Activated T-cell treated with anti-CD3 and anti-CD28 coated beads, Interleukin-2, amount 50 U/mL, for 72 hours (primary cell): ENCODE measurements around the gene TCF7L1. TPM values are rescaled to one million over a fixed set of nuclear protein-coding genes. Genes with fewer than 3 reads are reported as not detected.

Experiments used
- ATAC-seq, 2 donors: fragments of 150-1000 bp; cut with Tn5 transposase; replicated peaks in 1 of 2; 2 replicates each; pipeline ENCODE4 v1.10.0; 2021; ENCODE audit warnings: moderate library complexity in 2 of 2, mild to moderate bottlenecking in 1 of 2
- DNase-seq, 2 donors: peaks; one replicate each; pipeline ENCODE4 v3.0.0; 2021 to 2022; ENCODE audit warnings: mixed read lengths in 1 of 2
- H3K27ac Mint-ChIP-seq: one replicate; pipeline ENCODE4 v1.8.0; 2022; ENCODE audit warnings: mild to moderate bottlenecking, moderate library complexity, mixed read lengths
- H3K27me3 Mint-ChIP-seq: one replicate; pipeline ENCODE4 v1.8.0; 2022; ENCODE audit warnings: low read depth, mixed read lengths
- H3K36me3 Mint-ChIP-seq, 2 donors: one replicate each; pipeline ENCODE4 v1.8.0; 2022; ENCODE audit warnings: mixed read lengths in 2 of 2, mild to moderate bottlenecking in 1 of 2; ENCODE audit not compliant: insufficient read depth in 2 of 2
- H3K4me1 Mint-ChIP-seq: one replicate; pipeline ENCODE4 v1.8.0; 2022; ENCODE audit warnings: low read depth, mixed read lengths
- H3K4me3 Mint-ChIP-seq, 2 donors: one replicate each; pipeline ENCODE4 v1.8.0; 2022; ENCODE audit warnings: mild to moderate bottlenecking in 2 of 2, mixed read lengths in 2 of 2, moderate library complexity in 2 of 2
- H3K9me3 Mint-ChIP-seq, 2 donors: one replicate each; pipeline ENCODE4 v1.8.0; 2022; ENCODE audit warnings: mixed read lengths in 2 of 2
- total RNA-seq, 2 donors: library from RNA; stranded (reverse); gene quantifications; one replicate each; pipeline ENCODE4 v1.2.3, GENCODE V29; 2022

Gene TCF7L1
- total RNA-seq, 2 donors from 2014 or later = 0.07 to 0.16 TPM

- DNase-seq (no peak), ATAC-seq (no peak)
- no peaks in the 10 kb centered on the region for H3K9me3 Mint-ChIP-seq
- H3K27ac Mint-ChIP-seq = no peak overlapping the region
- H3K36me3 Mint-ChIP-seq = peaks cover 5 to 9% of the 10 kb centered on the region in 2 donors
- peaks cover 47% of the 10 kb centered on the region for H3K4me1 Mint-ChIP-seq
- no peak overlapping the region for H3K4me3 Mint-ChIP-seq
- no peaks in the 10 kb centered on the region for H3K27me3 Mint-ChIP-seq
These were observed 223.0 kb downstream of the TCF7L1 start for GRCh38 chr2:85356186-85356585.

DNA sequence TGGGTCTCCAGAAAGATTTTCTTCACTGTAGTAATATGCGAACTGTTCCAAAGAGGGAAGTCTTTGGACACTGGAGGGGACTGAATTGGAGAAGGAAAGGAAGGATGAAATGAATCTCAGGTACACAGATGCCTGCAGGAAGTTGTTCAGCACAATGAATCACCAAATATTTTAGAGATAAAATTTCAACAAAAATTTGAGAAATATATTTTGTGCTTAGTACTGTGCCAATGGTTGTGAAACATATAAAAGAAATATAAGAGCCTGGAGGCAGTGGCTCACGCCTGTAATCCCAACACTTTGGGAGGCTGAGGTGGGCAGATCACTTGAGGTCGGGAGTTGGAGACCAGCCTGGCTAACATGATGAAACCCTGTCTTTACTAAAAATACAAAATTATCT, 224.5 kb downstream of the TCF7L1 start:
- Mint-ChIP-seq H3K4me3 (no peak overlapping the region), H3K27ac (no peak overlapping the region)

More for the DNA sequence above, 224.5 kb downstream of the TCF7L1 start:
- no peaks in the 10 kb centered on the region for H3K27me3 Mint-ChIP-seq
- no peaks in the 10 kb centered on the region for H3K9me3 Mint-ChIP-seq
- DNase-seq (no peak), ATAC-seq (no peak)
- peaks cover 5 to 12% of the 10 kb centered on the region in 2 donors for H3K36me3 Mint-ChIP-seq
- H3K4me1 Mint-ChIP-seq = peaks cover 39% of the 10 kb centered on the region

Other genes starting within 250 kb of the TCF7L1 start
- gene TMSB10, start 227.7 kb upstream of the TCF7L1 start, total RNA-seq = 1,000 to 10,000 TPM in 1 of 2 donors, 100 to 1,000 TPM in 1; 884 to 1,078 TPM
- 100 to 1,000 TPM; 115 to 139 TPM for gene KCMF1, start 162.2 kb upstream of the TCF7L1 start, total RNA-seq
- 100 to 1,000 TPM; 102 to 106 TPM for gene TGOLN2, start 194.6 kb downstream of the TCF7L1 start, total RNA-seq
- gene RETSAT, start 221.1 kb downstream of the TCF7L1 start, total RNA-seq = 10 to 100 TPM; 26.8 to 31.8 TPM
- 10 to 100 TPM; 19.3 to 23.7 TPM for gene ELMOD3, start 221.4 kb downstream of the TCF7L1 start, total RNA-seq